Measurements from ENCODE around the gene KDELR3.

DNA sequence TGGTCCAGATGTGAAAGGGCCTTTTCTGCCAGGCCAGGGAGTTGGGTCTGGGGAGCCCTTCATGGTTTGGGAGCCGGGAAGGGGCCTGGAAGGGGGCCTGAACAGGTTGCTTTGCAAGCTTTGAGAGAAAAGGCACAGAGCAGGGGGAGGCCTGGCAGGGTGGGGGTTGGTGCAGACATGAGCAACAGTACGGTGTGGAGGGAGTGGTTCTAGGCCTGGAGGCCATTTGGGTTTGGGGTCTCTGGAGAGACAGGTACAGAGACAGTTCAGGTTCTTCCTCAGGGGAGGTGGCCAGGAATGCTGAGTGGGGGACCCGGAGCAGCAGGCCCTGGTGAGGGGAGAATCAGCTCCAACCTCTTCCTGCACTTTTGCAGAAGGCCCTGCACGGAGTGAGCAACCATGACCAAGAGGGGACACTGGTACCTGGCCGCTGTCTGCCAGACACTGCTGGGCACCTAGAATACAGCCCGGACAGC is 1.4 kb downstream of the KDELR3 start:
- no peak for TF ChIP-seq TAF1 (IDR thresholded peaks at IDR 0.05; ENCODE audit: borderline replicate concordance, low read depth, low read length)
- TF ChIP-seq, protein P1, sequence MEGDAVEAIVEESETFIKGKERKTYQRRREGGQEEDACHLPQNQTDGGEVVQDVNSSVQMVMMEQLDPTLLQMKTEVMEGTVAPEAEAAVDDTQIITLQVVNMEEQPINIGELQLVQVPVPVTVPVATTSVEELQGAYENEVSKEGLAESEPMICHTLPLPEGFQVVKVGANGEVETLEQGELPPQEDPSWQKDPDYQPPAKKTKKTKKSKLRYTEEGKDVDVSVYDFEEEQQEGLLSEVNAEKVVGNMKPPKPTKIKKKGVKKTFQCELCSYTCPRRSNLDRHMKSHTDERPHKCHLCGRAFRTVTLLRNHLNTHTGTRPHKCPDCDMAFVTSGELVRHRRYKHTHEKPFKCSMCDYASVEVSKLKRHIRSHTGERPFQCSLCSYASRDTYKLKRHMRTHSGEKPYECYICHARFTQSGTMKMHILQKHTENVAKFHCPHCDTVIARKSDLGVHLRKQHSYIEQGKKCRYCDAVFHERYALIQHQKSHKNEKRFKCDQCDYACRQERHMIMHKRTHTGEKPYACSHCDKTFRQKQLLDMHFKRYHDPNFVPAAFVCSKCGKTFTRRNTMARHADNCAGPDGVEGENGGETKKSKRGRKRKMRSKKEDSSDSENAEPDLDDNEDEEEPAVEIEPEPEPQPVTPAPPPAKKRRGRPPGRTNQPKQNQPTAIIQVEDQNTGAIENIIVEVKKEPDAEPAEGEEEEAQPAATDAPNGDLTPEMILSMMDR (IDR thresholded peaks at IDR 0.05 in 2 of 3, conservative IDR thresholded peaks at IDR 0.05 in 1 of 3; ENCODE audit: control insufficient read depth in 2 of 3, extremely low read depth in 1 of 3, insufficient read depth in 1 of 3, low read depth in 3 of 3, low read length in 3 of 3), result no peak
- TF ChIP-seq POLR2A (IDR thresholded peaks at IDR 0.05; ENCODE audit: low read depth, low read length), result no peak
- TF ChIP-seq IKZF1 (conservative IDR thresholded peaks at IDR 0.05), result no peak
- TF ChIP-seq JUND (IDR thresholded peaks at IDR 0.05; ENCODE audit: low read depth, low read length), result no peak
- TF ChIP-seq ZNF207 (IDR thresholded peaks at IDR 0.05; ENCODE audit: borderline replicate concordance), result no peak
- no peak for TF ChIP-seq SMC3 (IDR thresholded peaks at IDR 0.05; ENCODE audit: borderline replicate concordance, low read length)
- TF ChIP-seq SIX5 (IDR thresholded peaks at IDR 0.05; ENCODE audit: low read depth, low read length, severe bottlenecking), result no peak
- TF ChIP-seq, protein P2, sequence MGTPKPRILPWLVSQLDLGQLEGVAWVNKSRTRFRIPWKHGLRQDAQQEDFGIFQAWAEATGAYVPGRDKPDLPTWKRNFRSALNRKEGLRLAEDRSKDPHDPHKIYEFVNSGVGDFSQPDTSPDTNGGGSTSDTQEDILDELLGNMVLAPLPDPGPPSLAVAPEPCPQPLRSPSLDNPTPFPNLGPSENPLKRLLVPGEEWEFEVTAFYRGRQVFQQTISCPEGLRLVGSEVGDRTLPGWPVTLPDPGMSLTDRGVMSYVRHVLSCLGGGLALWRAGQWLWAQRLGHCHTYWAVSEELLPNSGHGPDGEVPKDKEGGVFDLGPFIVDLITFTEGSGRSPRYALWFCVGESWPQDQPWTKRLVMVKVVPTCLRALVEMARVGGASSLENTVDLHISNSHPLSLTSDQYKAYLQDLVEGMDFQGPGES (IDR thresholded peaks at IDR 0.05), result no peak
- no peak for TF ChIP-seq SREBF2 (IDR thresholded peaks at IDR 0.05; ENCODE audit: low read length)
- TF ChIP-seq SIN3A (IDR thresholded peaks at IDR 0.05; ENCODE audit: low read depth, low read length), result no peak
